Fibroblast of skin of left quadriceps (primary cell): ENCODE measurements around the gene CRY1.
"Not testable (repeated sequence)": the region's sequence is repeated elsewhere in the genome, so short reads cannot be mapped to it uniquely, and the experiment has no call there.

ENCODE experiments used
- DNase-seq, 2 experiments: peaks; one replicate each; pipeline ENCODE4 v3.0.0-alpha.2; 2013; ENCODE audit warnings: low read depth in 2 of 2

The CRY1 gene

GRCh38 chr12:107108366-107108765 lies 15.0 kb upstream of the CRY1 start:
- DNase-seq = not testable (repeated sequence)

GRCh38 chr12:107107381-107107780 lies 14.0 kb upstream of the CRY1 start:
- DNase-seq = no peak

GRCh38 chr12:107106241-107107025 lies 13.1 kb upstream of the CRY1 start:
- no peak for DNase-seq

GRCh38 chr12:107105410-107105703 lies 12.0 kb upstream of the CRY1 start:
- DNase-seq = no peak

- DNase-seq = no peak
Observed at GRCh38 chr12:107103516-107103915, 10.2 kb upstream of the CRY1 start.

GRCh38 chr12:107103097-107103496 lies 9.7 kb upstream of the CRY1 start:
- DNase-seq = no peak

- DNase-seq = no peak
Observed at GRCh38 chr12:107102294-107102693, 8.9 kb upstream of the CRY1 start.

GRCh38 chr12:107101651-107102050 lies 8.3 kb upstream of the CRY1 start:
- DNase-seq = no peak

- DNase-seq = no peak
Observed at GRCh38 chr12:107099917-107100316, 6.6 kb upstream of the CRY1 start.

- no peak for DNase-seq
Observed at GRCh38 chr12:107096571-107096970, 3.2 kb upstream of the CRY1 start.

- peak; percentile 56 to 65 for DNase-seq
Observed at GRCh38 chr12:107094183-107094448, 767 bp upstream of the CRY1 start.

- no peak for DNase-seq
Observed at GRCh38 chr12:107092669-107093416, 506 bp downstream of the CRY1 start.

GRCh38 chr12:107091989-107092641 lies 1.2 kb downstream of the CRY1 start:
- peak; percentile 92 to 94 for DNase-seq

GRCh38 chr12:107091381-107091780 lies 2.0 kb downstream of the CRY1 start:
- DNase-seq = peak; percentile 63

- no peak for DNase-seq
Observed at GRCh38 chr12:107090711-107091110, 2.6 kb downstream of the CRY1 start.

- DNase-seq = no peak
Observed at GRCh38 chr12:107088912-107089311, 4.4 kb downstream of the CRY1 start.

- DNase-seq = no peak
Observed at GRCh38 chr12:107086314-107086713, 7.0 kb downstream of the CRY1 start.

- DNase-seq = no peak
Observed at GRCh38 chr12:107081778-107082177, 11.6 kb downstream of the CRY1 start.

- DNase-seq = no peak
Observed at GRCh38 chr12:107080299-107080698, 13.1 kb downstream of the CRY1 start.

GRCh38 chr12:107079172-107080011 lies 14.0 kb downstream of the CRY1 start:
- no peak for DNase-seq

GRCh38 chr12:107073266-107073665 lies 20.1 kb downstream of the CRY1 start:
- DNase-seq = not testable (repeated sequence)

- no peak for DNase-seq
Observed at GRCh38 chr12:107066691-107067090, 26.7 kb downstream of the CRY1 start.
